ENCODE measurements around the gene COQ6.

Gene COQ6

GRCh38 chr14:73968885-73969284 is 18.8 kb downstream of the COQ6 start:
- H2AFZ ChIP-seq (ENCODE audit: low read length), result no peak overlapping the region
- H3K9me2 ChIP-seq (replicated peaks; ENCODE audit: low read depth, low read length), result no peaks in the 10 kb centered on the region
- H3K9me3 ChIP-seq (ENCODE audit: insufficient read depth, low read depth, low read length), result no peaks in the 10 kb centered on the region
- H3K36me3 ChIP-seq (ENCODE audit: insufficient read depth, low read length), result peaks cover 6% of the 10 kb centered on the region; the same call in 1 of the 2 replicates
- no peaks in the 10 kb centered on the region for H3F3A ChIP-seq (ENCODE audit: low read depth)
- no peak overlapping the region for H3K4me3 ChIP-seq (ENCODE audit: low read length, poor library complexity, severe bottlenecking)
- no peaks in the 10 kb centered on the region for H4K20me1 ChIP-seq (ENCODE audit: insufficient read depth, low read length, poor library complexity, severe bottlenecking)
- no peaks in the 10 kb centered on the region for H3K79me2 ChIP-seq (ENCODE audit: insufficient read depth, low read length)
- H3K4me2 ChIP-seq (ENCODE audit: low read depth, low read length, poor library complexity, severe bottlenecking), result no peak overlapping the region
- no peak overlapping the region for H3K9ac ChIP-seq (ENCODE audit: low read depth, low read length, poor library complexity, severe bottlenecking)
- no peaks in the 10 kb centered on the region for H3K4me1 ChIP-seq (ENCODE audit: insufficient read depth, low read length, poor library complexity, severe bottlenecking)
- H3K27me3 ChIP-seq (ENCODE audit: insufficient read depth, low read length, poor library complexity, severe bottlenecking), result no peaks in the 10 kb centered on the region
- TF ChIP-seq CTCF (conservative IDR thresholded peaks at IDR 0.05; ENCODE audit: low read length), result no peak
- no peak for TF ChIP-seq EZH2phosphoT487 (IDR thresholded peaks at IDR 0.05; ENCODE audit: borderline replicate concordance)

- TF ChIP-seq CTCF (conservative IDR thresholded peaks at IDR 0.05; ENCODE audit: low read length), result no peak
- Histone ChIP-seq H3K36me3 (ENCODE audit: insufficient read depth, low read length) (peaks cover 6% of the 10 kb centered on the region; the same call in 1 of the 2 replicates), H3K27me3 (ENCODE audit: insufficient read depth, low read length, poor library complexity, severe bottlenecking) (no peaks in the 10 kb centered on the region)
Measured at GRCh38 chr14:73973497-73973896, 23.4 kb downstream of the COQ6 start.

GRCh38 chr14:73976125-73976524 is 26.0 kb downstream of the COQ6 start:
- no peak overlapping the region for H2AFZ ChIP-seq (ENCODE audit: low read length)
- H3K36me3 ChIP-seq (ENCODE audit: insufficient read depth, low read length), result no peaks in the 10 kb centered on the region
- H3K79me2 ChIP-seq (ENCODE audit: insufficient read depth, low read length), result no peaks in the 10 kb centered on the region
- no peaks in the 10 kb centered on the region for H3K9me3 ChIP-seq (ENCODE audit: insufficient read depth, low read depth, low read length)
- no peak overlapping the region for H3K9ac ChIP-seq (ENCODE audit: low read depth, low read length, poor library complexity, severe bottlenecking)
- H3K4me2 ChIP-seq (ENCODE audit: low read depth, low read length, poor library complexity, severe bottlenecking), result no peak overlapping the region
- no peaks in the 10 kb centered on the region for H3K9me2 ChIP-seq (replicated peaks; ENCODE audit: low read depth, low read length)
- no peaks in the 10 kb centered on the region for H4K20me1 ChIP-seq (ENCODE audit: insufficient read depth, low read length, poor library complexity, severe bottlenecking)
- no peaks in the 10 kb centered on the region for H3F3A ChIP-seq (ENCODE audit: low read depth)
- TF ChIP-seq CTCF (conservative IDR thresholded peaks at IDR 0.05; ENCODE audit: low read length), result no peak
- TF ChIP-seq EZH2phosphoT487 (IDR thresholded peaks at IDR 0.05; ENCODE audit: borderline replicate concordance), result no peak
- H3K27me3 ChIP-seq (ENCODE audit: insufficient read depth, low read length, poor library complexity, severe bottlenecking), result no peaks in the 10 kb centered on the region
- H3K4me1 ChIP-seq (ENCODE audit: insufficient read depth, low read length, poor library complexity, severe bottlenecking), result no peaks in the 10 kb centered on the region
- H3K4me3 ChIP-seq (ENCODE audit: low read length, poor library complexity, severe bottlenecking), result no peak overlapping the region

More at GRCh38 chr14:73973497-73973896, 23.4 kb downstream of the COQ6 start:
- Histone ChIP-seq H2AFZ (ENCODE audit: low read length) (no peak overlapping the region), H3K4me1 (ENCODE audit: insufficient read depth, low read length, poor library complexity, severe bottlenecking) (no peaks in the 10 kb centered on the region), H3K9me3 (ENCODE audit: insufficient read depth, low read depth, low read length) (no peaks in the 10 kb centered on the region), H3K4me2 (ENCODE audit: low read depth, low read length, poor library complexity, severe bottlenecking) (no peak overlapping the region), H3K79me2 (ENCODE audit: insufficient read depth, low read length) (no peaks in the 10 kb centered on the region), H3K9ac (ENCODE audit: low read depth, low read length, poor library complexity, severe bottlenecking) (no peak overlapping the region), H4K20me1 (ENCODE audit: insufficient read depth, low read length, poor library complexity, severe bottlenecking) (no peaks in the 10 kb centered on the region), H3K9me2 (replicated peaks; ENCODE audit: low read depth, low read length) (no peaks in the 10 kb centered on the region), H3K4me3 (ENCODE audit: low read length, poor library complexity, severe bottlenecking) (no peak overlapping the region), H3F3A (ENCODE audit: low read depth) (no peaks in the 10 kb centered on the region)
